Ectodermal cell (in vitro differentiated cells): Measurements from ENCODE around the gene NSUN2.

Experiments
- H3K27ac ChIP-seq: 2 replicates; pipeline ENCODE4 v1.7.0; 2013; ENCODE audit warnings: mild to moderate bottlenecking, low read depth, low read length; ENCODE audit not compliant: insufficient read depth, poor library complexity, severe bottlenecking
- H3K27me3 ChIP-seq: 2 replicates; pipeline ENCODE4 v1.7.0; 2013; ENCODE audit warnings: mild to moderate bottlenecking, low read length; ENCODE audit not compliant: insufficient read depth, control insufficient read depth, poor library complexity, severe bottlenecking
- H3K36me3 ChIP-seq: one replicate; pipeline ENCODE4 v1.7.0; 2013; ENCODE audit warnings: low read length; ENCODE audit not compliant: control insufficient read depth, insufficient read depth
- H3K4me1 ChIP-seq: one replicate; pipeline ENCODE4 v1.7.0; 2013; ENCODE audit warnings: low read length; ENCODE audit not compliant: control insufficient read depth, insufficient read depth
- H3K4me3 ChIP-seq: 2 replicates; pipeline ENCODE4 v1.7.0; 2013; ENCODE audit warnings: low read depth, low read length, control low read depth; ENCODE audit not compliant: insufficient read depth
- H3K9me3 ChIP-seq: 2 replicates; pipeline ENCODE4 v1.7.0; 2013; ENCODE audit warnings: mild to moderate bottlenecking, low read length, moderate library complexity; ENCODE audit not compliant: control insufficient read depth
- WGBS, 2 experiments: methylation state at CpG; one replicate each; pipeline ENCODE4 v1.1.7; 2013; ENCODE audit warnings: missing lambda C conversion rate in 2 of 2; 5-methylcytosine and 5-hydroxymethylcytosine counted together

The NSUN2 gene

DNA sequence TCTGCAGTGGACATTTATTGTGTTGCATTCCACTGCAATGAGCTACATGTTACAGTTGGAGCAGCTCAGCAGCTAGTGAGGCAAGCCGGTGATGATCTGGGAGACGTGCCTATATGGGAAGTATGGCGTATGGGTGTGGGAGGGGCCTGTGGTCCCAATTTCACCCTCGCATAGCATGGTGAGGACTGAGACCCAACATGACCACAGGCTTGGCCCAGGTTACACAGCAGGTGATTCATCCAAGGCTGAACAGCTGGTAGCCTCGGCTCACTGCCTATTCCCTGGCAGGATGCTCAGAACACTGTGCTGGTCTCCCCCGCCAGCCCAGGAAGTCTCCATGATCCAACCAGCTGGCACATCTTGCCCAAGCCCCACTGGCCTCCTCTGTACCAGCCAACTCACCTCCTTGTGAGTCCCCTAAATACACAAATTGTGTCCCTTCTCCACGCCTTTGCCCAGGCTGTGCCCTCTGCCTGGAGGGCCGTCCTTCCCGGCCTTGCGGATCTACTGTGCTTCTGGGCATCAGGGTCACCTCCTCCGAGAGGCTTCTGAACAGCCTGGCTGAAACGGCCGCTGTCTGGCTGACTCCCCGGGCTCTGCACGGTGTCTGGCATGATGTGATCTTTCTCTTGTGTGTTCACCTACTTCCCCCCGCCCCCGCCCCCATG, 81.4 kb downstream of the NSUN2 start:
- H3K4me3 ChIP-seq, result no peak overlapping the region
- no peak overlapping the region for H3K27ac ChIP-seq
- 92 to 95% methylated on average over 16 to 17 of the region's 17 CpGs for WGBS, 2 experiments
- H3K36me3 ChIP-seq, result no peaks in the 10 kb centered on the region
- H3K4me1 ChIP-seq, result no peaks in the 10 kb centered on the region
- H3K27me3 ChIP-seq, result no peaks in the 10 kb centered on the region
- no peaks in the 10 kb centered on the region for H3K9me3 ChIP-seq

DNA sequence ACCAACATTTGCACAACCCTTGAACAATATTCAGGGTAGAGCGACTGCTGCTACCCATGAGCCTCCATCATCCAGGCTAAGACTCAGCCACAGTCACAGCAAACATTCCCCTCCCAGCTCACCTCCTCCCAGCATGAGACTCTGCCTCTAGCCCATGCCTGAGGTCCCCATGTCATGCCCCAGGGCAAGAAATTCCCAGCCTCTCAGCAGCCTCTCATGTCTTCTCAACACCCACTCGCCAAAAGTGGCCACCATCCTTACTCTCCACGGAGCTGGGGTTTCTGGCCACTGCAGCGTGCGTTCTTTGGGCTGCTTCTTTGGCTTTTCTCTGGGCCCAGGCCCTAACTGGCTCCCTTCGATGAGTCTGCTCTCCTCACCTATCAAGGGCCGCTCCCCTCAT, 82.2 kb downstream of the NSUN2 start:
- no peaks in the 10 kb centered on the region for H3K9me3 ChIP-seq
- no peak overlapping the region for H3K27ac ChIP-seq
- H3K36me3 ChIP-seq, result no peaks in the 10 kb centered on the region
- 91 to 96% methylated on average over 7 of the region's 7 CpGs for WGBS, 2 experiments
- no peak overlapping the region for H3K4me3 ChIP-seq
- no peaks in the 10 kb centered on the region for H3K27me3 ChIP-seq
- no peaks in the 10 kb centered on the region for H3K4me1 ChIP-seq
